ENCODE data around the gene NCAPH2. TPM values are rescaled to one million over a fixed set of nuclear protein-coding genes. Genes with fewer than 3 reads are reported as not detected.
A peak's percentile ranks its signal among the peaks of the same experiment; 100 is the strongest.

Gene NCAPH2
- total RNA-seq, 2 donors from 2014 or later = 97.0 to 103 TPM

DNA sequence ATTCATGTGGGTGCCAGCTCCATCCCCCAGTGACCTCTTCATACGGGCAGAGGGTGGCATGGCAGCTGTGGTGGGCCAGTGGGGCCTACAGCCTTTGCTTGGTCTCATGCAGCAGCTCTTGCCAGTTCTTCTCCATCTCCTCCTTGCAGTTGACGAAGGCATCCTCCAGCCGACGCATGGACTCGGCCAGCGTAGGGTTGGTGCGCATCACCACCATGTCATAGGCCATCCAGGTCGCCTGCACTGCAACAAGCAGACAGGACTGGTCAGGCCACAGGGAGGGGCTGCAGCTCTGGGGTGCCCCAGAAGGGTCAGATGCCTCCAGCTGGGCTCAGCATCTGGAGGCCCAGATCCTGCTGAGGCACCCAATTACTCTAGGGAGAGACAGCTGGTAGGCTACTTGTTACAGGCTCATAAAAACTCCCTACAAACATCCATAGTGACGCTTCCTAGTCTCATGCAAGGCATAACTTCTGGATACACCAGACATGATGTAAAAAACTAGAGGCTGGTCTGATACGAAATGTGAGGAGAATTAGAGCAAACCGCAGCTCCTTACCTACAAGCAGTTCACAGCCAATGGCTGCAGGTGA, 43.2 kb downstream of the NCAPH2 start:
- H3K27me3 Mint-ChIP-seq = no peaks in the 10 kb centered on the region
- ATAC-seq = no peak
- no peak overlapping the region for H3K4me3 Mint-ChIP-seq

DNA sequence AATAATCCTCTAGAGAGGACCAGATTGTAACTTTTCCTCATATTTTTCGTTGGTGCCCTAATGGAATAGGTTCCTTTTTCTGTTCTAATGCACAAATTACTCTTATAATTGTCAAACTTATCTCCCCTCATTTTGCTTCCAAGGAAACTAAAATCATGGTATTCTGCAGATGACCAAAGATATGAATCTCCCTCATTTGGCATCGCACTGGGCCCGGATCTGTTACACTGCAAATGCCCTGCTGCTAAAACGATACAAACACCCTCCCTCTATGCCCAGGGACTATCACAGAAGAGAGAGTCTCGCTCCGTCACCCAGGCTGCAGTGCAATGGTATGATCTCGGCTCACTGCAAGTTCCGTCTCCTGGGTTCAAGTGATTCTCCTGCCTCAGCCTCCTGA, 45.3 kb downstream of the NCAPH2 start:
- no peak overlapping the region for H3K4me3 Mint-ChIP-seq
- H3K27ac Mint-ChIP-seq = no peak overlapping the region
- H3K36me3 Mint-ChIP-seq (ENCODE audit: low read depth) = no peaks in the 10 kb centered on the region
- DNase-seq (no peak), ATAC-seq (no peak)
- peaks cover 18% of the 10 kb centered on the region for H3K4me1 Mint-ChIP-seq
- no peaks in the 10 kb centered on the region for H3K9me3 ChIP-seq (ENCODE audit: control insufficient read depth, low read length, poor library complexity, severe bottlenecking)
- H3K27me3 Mint-ChIP-seq = no peaks in the 10 kb centered on the region

More for the DNA sequence above, 43.2 kb downstream of the NCAPH2 start:
- H3K4me1 Mint-ChIP-seq = peaks cover 18% of the 10 kb centered on the region
- H3K9me3 ChIP-seq (ENCODE audit: control insufficient read depth, low read length, poor library complexity, severe bottlenecking) = no peaks in the 10 kb centered on the region
- no peak overlapping the region for H3K27ac Mint-ChIP-seq
- DNase-seq = no peak
- no peaks in the 10 kb centered on the region for H3K36me3 Mint-ChIP-seq (ENCODE audit: low read depth)

- no peak overlapping the region for H3K27ac Mint-ChIP-seq
- peaks cover 19% of the 10 kb centered on the region for H3K4me1 Mint-ChIP-seq
- DNase-seq = no peak
- no peak overlapping the region for H3K4me3 Mint-ChIP-seq
- H3K27me3 Mint-ChIP-seq = no peaks in the 10 kb centered on the region
- no peak for ATAC-seq
- no peaks in the 10 kb centered on the region for H3K9me3 ChIP-seq (ENCODE audit: control insufficient read depth, low read length, poor library complexity, severe bottlenecking)
- no peaks in the 10 kb centered on the region for H3K36me3 Mint-ChIP-seq (ENCODE audit: low read depth)
Measured at GRCh38 chr22:50556703-50557102, 48.7 kb downstream of the NCAPH2 start.

DNA sequence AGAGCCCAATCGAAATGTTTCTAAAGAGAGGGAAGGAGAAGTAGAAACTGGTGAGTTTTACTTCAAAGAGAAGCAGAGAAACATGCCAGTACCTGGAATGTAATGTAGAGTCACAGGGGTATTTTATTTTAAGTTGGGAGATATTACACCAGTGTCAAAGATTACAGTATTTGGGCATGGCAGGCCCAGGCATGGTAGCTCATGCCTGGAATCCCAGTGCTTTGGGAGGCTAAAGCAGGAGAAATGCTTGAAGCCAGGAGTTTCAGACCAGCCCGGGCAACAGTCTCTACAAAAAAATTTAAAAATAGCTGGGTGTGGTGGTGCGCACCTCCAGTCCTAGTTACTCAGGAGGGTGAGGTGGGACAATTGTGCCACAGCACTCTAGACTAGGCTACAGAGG, 52.0 kb downstream of the NCAPH2 start:
- no peak for DNase-seq
- peaks cover 27% of the 10 kb centered on the region for H3K4me1 Mint-ChIP-seq
- H3K9me3 ChIP-seq (ENCODE audit: control insufficient read depth, low read length, poor library complexity, severe bottlenecking) = no peaks in the 10 kb centered on the region
- no peaks in the 10 kb centered on the region for H3K36me3 Mint-ChIP-seq (ENCODE audit: low read depth)
- peak overlapping the region; percentile 60 for H3K27ac Mint-ChIP-seq
- H3K4me3 Mint-ChIP-seq = no peak overlapping the region
- H3K27me3 Mint-ChIP-seq = no peaks in the 10 kb centered on the region
- ATAC-seq = no peak

DNA sequence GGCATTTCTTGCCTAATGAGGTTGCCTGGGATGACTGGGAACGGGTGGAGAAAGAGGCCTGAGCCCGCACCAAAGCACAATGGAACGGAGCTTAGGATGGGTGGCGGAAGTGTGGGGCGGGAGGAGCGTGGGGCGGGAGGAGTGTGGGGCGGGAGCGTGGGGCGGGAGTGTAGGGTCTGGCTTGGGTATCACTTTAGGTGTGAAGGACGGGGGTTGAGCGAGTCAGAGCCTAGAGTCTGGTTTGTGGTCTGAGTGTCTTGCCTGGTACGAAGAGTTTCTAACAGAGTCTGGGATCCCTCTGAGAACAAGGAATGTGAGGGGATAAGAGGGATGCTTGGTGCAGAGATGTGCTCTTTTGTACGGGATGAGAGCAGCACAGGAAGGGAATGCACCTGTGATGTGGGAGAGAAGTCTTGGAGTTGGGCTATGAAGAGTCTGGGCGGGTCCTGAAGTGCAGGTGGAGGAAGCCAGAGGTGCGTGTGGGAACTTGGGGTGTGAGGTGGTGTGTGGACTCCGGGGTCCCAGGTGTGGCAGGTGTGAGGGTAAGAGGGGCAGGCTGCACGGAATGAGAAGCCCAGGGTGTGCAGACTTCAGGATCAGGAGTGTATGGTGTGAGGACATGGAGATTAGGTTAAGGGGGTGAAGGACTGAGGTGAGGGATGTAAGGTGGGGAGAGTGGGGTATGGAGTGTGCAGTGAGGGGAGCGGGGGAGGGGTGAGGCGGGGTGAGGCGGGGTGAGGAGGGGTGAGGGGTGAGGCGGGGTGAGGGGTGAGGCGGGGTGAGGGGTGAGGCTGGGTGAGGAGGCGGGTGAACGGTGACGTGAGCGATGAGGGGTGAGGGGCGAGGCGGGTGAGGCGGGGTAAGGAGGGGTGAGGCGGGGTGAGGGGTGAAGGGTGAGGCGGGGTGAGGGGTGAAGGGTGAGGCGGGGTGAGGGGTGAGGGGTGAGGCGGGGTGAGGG, 53.7 kb downstream of the NCAPH2 start:
- H3K27me3 Mint-ChIP-seq = no peaks in the 10 kb centered on the region
- H3K36me3 Mint-ChIP-seq (ENCODE audit: low read depth) = no peaks in the 10 kb centered on the region
- no peaks in the 10 kb centered on the region for H3K9me3 ChIP-seq (ENCODE audit: control insufficient read depth, low read length, poor library complexity, severe bottlenecking)
- ATAC-seq (no peak), DNase-seq (no peak)
- H3K27ac Mint-ChIP-seq = peak overlapping the region; percentile 60
- H3K4me3 Mint-ChIP-seq = peak overlapping the region; percentile 68
- H3K4me1 Mint-ChIP-seq = peaks cover 31% of the 10 kb centered on the region

- peak; percentile 98 for ATAC-seq
- H3K36me3 Mint-ChIP-seq (ENCODE audit: low read depth) = no peaks in the 10 kb centered on the region
- H3K4me3 Mint-ChIP-seq = peak within 1 kb of the TSS; percentile 93
- no peaks in the 10 kb centered on the region for H3K9me3 ChIP-seq (ENCODE audit: control insufficient read depth, low read length, poor library complexity, severe bottlenecking)
- peak; percentile 96 to 99 (median 98) for DNase-seq
- peaks cover 31% of the 10 kb centered on the region for H3K4me1 Mint-ChIP-seq
- no peaks in the 10 kb centered on the region for H3K27me3 Mint-ChIP-seq
- H3K27ac Mint-ChIP-seq = peak within 1 kb of the TSS; percentile 74
Measured at GRCh38 chr22:50562523-50563412, 54.7 kb downstream of the NCAPH2 start, which contains the start of gene SYCE3. Gene SYCE3 (minus strand): TSS chr22:50562919. CDS start chr22:50556405, 6,514 bp downstream.

- ATAC-seq (no peak), DNase-seq (no peak)
- H3K36me3 Mint-ChIP-seq (ENCODE audit: low read depth) = no peaks in the 10 kb centered on the region
Measured at GRCh38 chr22:50563413-50564160, 55.6 kb downstream of the NCAPH2 start.

GRCh38 chr22:50564289-50564688, 56.3 kb downstream of the NCAPH2 start:
- H3K27me3 Mint-ChIP-seq = no peaks in the 10 kb centered on the region
- H3K4me1 Mint-ChIP-seq = peaks cover 26% of the 10 kb centered on the region
- no peaks in the 10 kb centered on the region for H3K36me3 Mint-ChIP-seq (ENCODE audit: low read depth)
- H3K4me3 Mint-ChIP-seq = no peak overlapping the region
- ATAC-seq (no peak), DNase-seq (no peak)
- no peak overlapping the region for H3K27ac Mint-ChIP-seq
- no peaks in the 10 kb centered on the region for H3K9me3 ChIP-seq (ENCODE audit: control insufficient read depth, low read length, poor library complexity, severe bottlenecking)

More at GRCh38 chr22:50563413-50564160, 55.6 kb downstream of the NCAPH2 start:
- peaks cover 30% of the 10 kb centered on the region for H3K4me1 Mint-ChIP-seq
- peak overlapping the region; percentile 74 for H3K27ac Mint-ChIP-seq
- no peaks in the 10 kb centered on the region for H3K27me3 Mint-ChIP-seq
- peak overlapping the region; percentile 93 for H3K4me3 Mint-ChIP-seq
- no peaks in the 10 kb centered on the region for H3K9me3 ChIP-seq (ENCODE audit: control insufficient read depth, low read length, poor library complexity, severe bottlenecking)

GRCh38 chr22:50567721-50568252, 59.8 kb downstream of the NCAPH2 start:
- no peaks in the 10 kb centered on the region for H3K36me3 Mint-ChIP-seq (ENCODE audit: low read depth)
- DNase-seq (no peak), ATAC-seq (no peak)
- no peak overlapping the region for H3K4me3 Mint-ChIP-seq
- H3K9me3 ChIP-seq (ENCODE audit: control insufficient read depth, low read length, poor library complexity, severe bottlenecking) = no peaks in the 10 kb centered on the region
- peaks cover 13% of the 10 kb centered on the region for H3K4me1 Mint-ChIP-seq
- H3K27me3 Mint-ChIP-seq = no peaks in the 10 kb centered on the region
- H3K27ac Mint-ChIP-seq = no peak overlapping the region

GRCh38 chr22:50568626-50569025, 60.6 kb downstream of the NCAPH2 start:
- H3K9me3 ChIP-seq (ENCODE audit: control insufficient read depth, low read length, poor library complexity, severe bottlenecking) = no peaks in the 10 kb centered on the region
- H3K27ac Mint-ChIP-seq = no peak overlapping the region
- peaks cover 5% of the 10 kb centered on the region for H3K4me1 Mint-ChIP-seq
- ATAC-seq (no peak), DNase-seq (no peak)
- H3K27me3 Mint-ChIP-seq = no peaks in the 10 kb centered on the region
- no peak overlapping the region for H3K4me3 Mint-ChIP-seq
- H3K36me3 Mint-ChIP-seq (ENCODE audit: low read depth) = no peaks in the 10 kb centered on the region

GRCh38 chr22:50569041-50569459, 61.0 kb downstream of the NCAPH2 start:
- no peak for DNase-seq
- no peak for ATAC-seq
- no peaks in the 10 kb centered on the region for H3K36me3 Mint-ChIP-seq (ENCODE audit: low read depth)
- no peak overlapping the region for H3K27ac Mint-ChIP-seq
- no peaks in the 10 kb centered on the region for H3K9me3 ChIP-seq (ENCODE audit: control insufficient read depth, low read length, poor library complexity, severe bottlenecking)
- H3K4me3 Mint-ChIP-seq = no peak overlapping the region
- H3K27me3 Mint-ChIP-seq = no peaks in the 10 kb centered on the region
- H3K4me1 Mint-ChIP-seq = peaks cover 4% of the 10 kb centered on the region

GRCh38 chr22:50569896-50570535, 62.0 kb downstream of the NCAPH2 start:
- Mint-ChIP-seq H3K4me1 (peaks cover 4% of the 10 kb centered on the region), H3K27ac (no peak overlapping the region), H3K36me3 (ENCODE audit: low read depth) (no peaks in the 10 kb centered on the region), H3K27me3 (no peaks in the 10 kb centered on the region), H3K4me3 (no peak overlapping the region)
- DNase-seq (no peak), ATAC-seq (no peak)
- no peaks in the 10 kb centered on the region for H3K9me3 ChIP-seq (ENCODE audit: control insufficient read depth, low read length, poor library complexity, severe bottlenecking)
